ENCODE results near the gene SMO. TPM values are rescaled to one million over a fixed set of nuclear protein-coding genes. Genes with fewer than 3 reads are reported as not detected.
"Not testable (repeated sequence)": the region's sequence is repeated elsewhere in the genome, so short reads cannot be mapped to it uniquely, and the experiment has no call there.

The SMO gene
- total RNA-seq, 1 experiment from 2014 or later = 12.8 TPM

- H2AFZ ChIP-seq (ENCODE audit: low read depth, low read length, poor library complexity, severe bottlenecking); H3K4me2 ChIP-seq (ENCODE audit: low read length); H4K20me1 ChIP-seq (ENCODE audit: insufficient read depth); H3K36me3 ChIP-seq (ENCODE audit: control insufficient read depth in 1 of 2, insufficient read depth in 2 of 2, low read length in 2 of 2); H3K9me3 ChIP-seq (ENCODE audit: control insufficient read depth in 1 of 2, insufficient read depth in 1 of 2, low read depth in 1 of 2, low read length in 2 of 2); H3K27me3 ChIP-seq (ENCODE audit: insufficient read depth, low read length); BruUV-seq (replicated peaks); ATAC-seq; H3K4me3 ChIP-seq (replicated peaks in 1 of 2; ENCODE audit: low read depth in 1 of 2, low read length in 2 of 2); POLR2A ChIA-PET; H3K4me1 ChIP-seq (ENCODE audit: control insufficient read depth in 1 of 2, insufficient read depth in 2 of 2, low read length in 2 of 2); H3K27ac ChIP-seq (ENCODE audit: low read depth, low read length); H3K9ac ChIP-seq (ENCODE audit: low read length); H3K79me2 ChIP-seq (ENCODE audit: insufficient read depth, low read length); H3K9me2 ChIP-seq (ENCODE audit: insufficient read depth); DNase-seq (ENCODE audit: low read depth, low spot score): not testable (repeated sequence)
- intact Hi-C loops (cut with micrococcal nuclease) = loop anchor here (5.0 to 10.0 kb wide), 2 partner anchors 128 to 610 kb away; no protein-coding TSS in a partner anchor
- RAD21 ChIA-PET (ENCODE audit: low non-redundant PET in 1 of 2, low total read pairs in 2 of 2, uncharacterized antibody in 2 of 2, unreplicated experiment in 2 of 2) = interaction anchor here in 1 of 2 experiments (0.8 kb wide), 1 partner anchor 159 kb away, joined by 3 read pairs; no protein-coding TSS in a partner anchor
- CTCF ChIA-PET = interaction anchor here (0.7 to 4.0 kb wide), 5 partner anchors 81 to 792 kb away, joined by 3 to 48 read pairs (median 7); no protein-coding TSS in a partner anchor
Observed at GRCh38 chr7:129216821-129217416, 28.5 kb downstream of the SMO start.

DNA sequence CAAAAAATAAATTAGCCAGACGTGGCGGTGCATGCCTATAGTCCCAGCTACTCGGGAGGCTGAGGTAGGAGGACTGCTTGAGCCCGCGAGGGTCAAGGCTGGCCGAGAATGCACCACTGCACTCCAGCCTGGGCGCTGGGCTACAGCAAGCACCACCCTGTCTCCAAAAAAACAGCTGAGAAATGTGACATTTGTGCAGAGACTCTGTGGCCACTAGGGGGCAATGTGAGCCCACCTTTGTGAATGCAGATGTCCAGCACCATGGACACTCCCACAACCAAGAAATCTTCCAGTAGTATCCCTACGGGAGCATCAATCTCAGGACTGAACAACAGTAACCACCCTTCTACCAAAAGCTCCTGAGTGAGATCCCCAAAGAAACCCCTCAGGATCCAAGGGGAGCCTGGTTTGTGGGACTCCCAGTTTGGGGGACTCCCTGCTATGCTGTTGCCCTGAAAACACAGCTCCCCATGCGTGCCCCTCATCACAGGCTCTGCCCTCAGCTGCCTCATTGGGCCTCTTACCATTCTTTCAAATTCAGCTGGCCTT is 30.2 kb downstream of the SMO start:
- no peaks in the 10 kb centered on the region for H3K27me3 ChIP-seq (ENCODE audit: insufficient read depth, low read length)
- DNase-seq (ENCODE audit: low read depth, low spot score) = peak; percentile 67
- no peaks in the 10 kb centered on the region; a peak in 1 of 4 replicates for H3K4me1 ChIP-seq (ENCODE audit: control insufficient read depth in 1 of 2, insufficient read depth in 2 of 2, low read length in 2 of 2)
- peak; percentile 96 for ATAC-seq
- POLR2A ChIA-PET = interaction anchor here (0.7 kb wide), 1 partner anchor 11 kb away, joined by 6 read pairs; no protein-coding TSS in a partner anchor
- H3K4me2 ChIP-seq (ENCODE audit: low read length) = no peak overlapping the region
- no peaks in the 10 kb centered on the region for H4K20me1 ChIP-seq (ENCODE audit: insufficient read depth)
- H3K79me2 ChIP-seq (ENCODE audit: insufficient read depth, low read length) = no peaks in the 10 kb centered on the region
- RAD21 ChIA-PET (ENCODE audit: low non-redundant PET in 1 of 2, low total read pairs in 2 of 2, uncharacterized antibody in 2 of 2, unreplicated experiment in 2 of 2) = interaction anchor here (1.0 to 1.7 kb wide), 4 partner anchors 79 to 215 kb away, joined by 3 to 7 read pairs (median 4); partner anchors contain the start of gene STRIP2 (in 1 of the 2)
- TF ChIP-seq JUND (IDR thresholded peaks at IDR 0.05) (no peak), SIN3A (IDR thresholded peaks at IDR 0.05; ENCODE audit: low read depth) (no peak), YY1 (IDR thresholded peaks at IDR 0.05; ENCODE audit: extremely low read depth, insufficient replicate concordance, low read depth, low read length) (peak; percentile 44), ELF1 (IDR thresholded peaks at IDR 0.05; ENCODE audit: borderline replicate concordance, low read depth) (no peak), RAD21 (IDR thresholded peaks at IDR 0.05; ENCODE audit: low read depth) (peak; percentile 98)
- TF ChIP-seq, protein P1, sequence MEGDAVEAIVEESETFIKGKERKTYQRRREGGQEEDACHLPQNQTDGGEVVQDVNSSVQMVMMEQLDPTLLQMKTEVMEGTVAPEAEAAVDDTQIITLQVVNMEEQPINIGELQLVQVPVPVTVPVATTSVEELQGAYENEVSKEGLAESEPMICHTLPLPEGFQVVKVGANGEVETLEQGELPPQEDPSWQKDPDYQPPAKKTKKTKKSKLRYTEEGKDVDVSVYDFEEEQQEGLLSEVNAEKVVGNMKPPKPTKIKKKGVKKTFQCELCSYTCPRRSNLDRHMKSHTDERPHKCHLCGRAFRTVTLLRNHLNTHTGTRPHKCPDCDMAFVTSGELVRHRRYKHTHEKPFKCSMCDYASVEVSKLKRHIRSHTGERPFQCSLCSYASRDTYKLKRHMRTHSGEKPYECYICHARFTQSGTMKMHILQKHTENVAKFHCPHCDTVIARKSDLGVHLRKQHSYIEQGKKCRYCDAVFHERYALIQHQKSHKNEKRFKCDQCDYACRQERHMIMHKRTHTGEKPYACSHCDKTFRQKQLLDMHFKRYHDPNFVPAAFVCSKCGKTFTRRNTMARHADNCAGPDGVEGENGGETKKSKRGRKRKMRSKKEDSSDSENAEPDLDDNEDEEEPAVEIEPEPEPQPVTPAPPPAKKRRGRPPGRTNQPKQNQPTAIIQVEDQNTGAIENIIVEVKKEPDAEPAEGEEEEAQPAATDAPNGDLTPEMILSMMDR (IDR thresholded peaks at IDR 0.05 in 2 of 3, conservative IDR thresholded peaks at IDR 0.05 in 1 of 3; ENCODE audit: borderline replicate concordance in 1 of 3, insufficient read depth in 1 of 3, low read depth in 2 of 3, low read length in 2 of 3) = peak; percentile 87 to 91 (median 89)
- H3K9ac ChIP-seq (ENCODE audit: low read length) = no peak overlapping the region
- H3K36me3 ChIP-seq (ENCODE audit: control insufficient read depth in 1 of 2, insufficient read depth in 2 of 2, low read length in 2 of 2) = no peaks in the 10 kb centered on the region
- H3K9me3 ChIP-seq (ENCODE audit: control insufficient read depth in 1 of 2, insufficient read depth in 1 of 2, low read depth in 1 of 2, low read length in 2 of 2) = no peaks in the 10 kb centered on the region
- no peaks in the 10 kb centered on the region for H3K9me2 ChIP-seq (ENCODE audit: insufficient read depth)
- H2AFZ ChIP-seq (ENCODE audit: low read depth, low read length, poor library complexity, severe bottlenecking) = no peak overlapping the region
- intact Hi-C loops (cut with micrococcal nuclease) = loop anchor here (1.0 to 10.0 kb wide), 6 partner anchors 80 to 609 kb away; no protein-coding TSS in a partner anchor
- no peak overlapping the region for H3K27ac ChIP-seq (ENCODE audit: low read depth, low read length)
- H3K4me3 ChIP-seq (replicated peaks in 1 of 2; ENCODE audit: low read depth in 1 of 2, low read length in 2 of 2) = no peak overlapping the region
- no TSS peak for BruUV-seq (replicated peaks)
- CTCF ChIA-PET = interaction anchor here (0.8 to 4.0 kb wide), 18 partner anchors 13 to 791 kb away, joined by 3 to 48 read pairs (median 8); no protein-coding TSS in a partner anchor

DNA sequence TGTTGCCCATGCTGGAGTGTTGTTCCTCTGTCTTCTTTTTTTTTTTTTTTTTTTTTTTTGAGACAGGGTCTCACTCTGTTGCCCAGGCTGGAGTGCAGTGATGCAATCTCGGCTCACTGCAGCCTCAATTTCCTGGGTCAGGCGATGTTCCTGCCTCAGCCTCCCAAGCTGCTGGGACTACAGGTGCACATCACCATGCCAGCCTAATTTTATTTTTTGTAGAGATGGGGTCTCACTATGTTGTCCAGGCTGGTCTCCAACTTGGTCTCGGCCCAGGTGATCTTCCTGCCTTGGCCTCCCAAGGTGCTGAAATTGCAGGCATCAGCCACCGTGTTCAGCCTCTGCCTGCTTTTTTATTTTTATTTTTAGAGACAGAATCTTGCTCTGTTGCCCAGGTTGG is 30.7 kb downstream of the SMO start:
- not testable (repeated sequence) for DNase-seq (ENCODE audit: low read depth, low spot score); H3K9ac ChIP-seq (ENCODE audit: low read length); H3K27me3 ChIP-seq (ENCODE audit: insufficient read depth, low read length); H3K36me3 ChIP-seq (ENCODE audit: control insufficient read depth in 1 of 2, insufficient read depth in 2 of 2, low read length in 2 of 2); BruUV-seq (replicated peaks); H3K9me2 ChIP-seq (ENCODE audit: insufficient read depth); H3K4me2 ChIP-seq (ENCODE audit: low read length); H2AFZ ChIP-seq (ENCODE audit: low read depth, low read length, poor library complexity, severe bottlenecking); H3K9me3 ChIP-seq (ENCODE audit: control insufficient read depth in 1 of 2, insufficient read depth in 1 of 2, low read depth in 1 of 2, low read length in 2 of 2); ATAC-seq; H3K79me2 ChIP-seq (ENCODE audit: insufficient read depth, low read length); H3K4me1 ChIP-seq (ENCODE audit: control insufficient read depth in 1 of 2, insufficient read depth in 2 of 2, low read length in 2 of 2); H4K20me1 ChIP-seq (ENCODE audit: insufficient read depth); H3K27ac ChIP-seq (ENCODE audit: low read depth, low read length); H3K4me3 ChIP-seq (replicated peaks in 1 of 2; ENCODE audit: low read depth in 1 of 2, low read length in 2 of 2)
- POLR2A ChIA-PET = interaction anchor here (0.7 kb wide), 1 partner anchor 11 kb away, joined by 6 read pairs; no protein-coding TSS in a partner anchor
- RAD21 ChIA-PET (ENCODE audit: low non-redundant PET in 1 of 2, low total read pairs in 2 of 2, uncharacterized antibody in 2 of 2, unreplicated experiment in 2 of 2) = interaction anchor here (0.6 to 1.7 kb wide), 5 partner anchors 50 to 215 kb away, joined by 3 to 7 read pairs (median 3); partner anchors contain the start of gene STRIP2 (in 1 of the 2)
- CTCF ChIA-PET = interaction anchor here (0.7 to 4.0 kb wide), 18 partner anchors 12 to 790 kb away, joined by 3 to 48 read pairs (median 8); no protein-coding TSS in a partner anchor
- intact Hi-C loops (cut with micrococcal nuclease) = loop anchor here (2.0 to 10.0 kb wide), 3 partner anchors 126 to 608 kb away; no protein-coding TSS in a partner anchor
